Cardiac muscle cell (in vitro differentiated cells and primary cell): Measurements from ENCODE around the gene CAMKK2. TPM values are rescaled to one million over a fixed set of nuclear protein-coding genes. Genes with fewer than 3 reads are reported as not detected.

Experiments
- DNase-seq, 2 donors: peaks; one replicate each; pipeline versions ENCODE4 v3.0.0 to v3.0.0-alpha.2; 2010 to 2017; ENCODE audit warnings: low read depth in 1 of 2, low spot score in 1 of 2
- H3K27ac ChIP-seq: fragments of 200-600 bp; sonication (generic); 2 replicates; pipeline ENCODE4 v1.5.1; 2016
- H3K27me3 ChIP-seq: fragments of 200-600 bp; sonication (generic); 2 replicates; pipeline ENCODE4 v1.6.0; 2016; ENCODE audit warnings: control low read depth
- H3K36me3 ChIP-seq: fragments of 200-600 bp; sonication (generic); 2 replicates; pipeline ENCODE4 v1.5.1; 2016; ENCODE audit warnings: control low read depth
- H3K4me1 ChIP-seq: fragments of 200-600 bp; sonication (generic); 2 replicates; pipeline ENCODE4 v1.8.1; 2017; ENCODE audit warnings: low read depth, mild to moderate bottlenecking, mixed run types
- H3K4me3 ChIP-seq: fragments of 200-600 bp; sonication (generic); 2 replicates; pipeline ENCODE4 v1.5.1; 2016; ENCODE audit warnings: mild to moderate bottlenecking
- H3K9me3 ChIP-seq: fragments of 200-600 bp; sonication (generic); 2 replicates; pipeline ENCODE4 v1.5.1; 2017; ENCODE audit warnings: low read depth, mild to moderate bottlenecking, control low read depth
- polyA plus RNA-seq: library from polyadenylated mRNA; unstranded; fragments of >200 nt; fragmentation: Nextera tagmentation; extraction: Ambion mirVana; gene quantifications from 2 replicates; pipeline ENCODE4 v1.2.1, GENCODE V29; 2016
- total RNA-seq: library from RNA; depleted of rRNA; stranded (reverse); fragments of >200 nt; gene quantifications from 2 replicates; pipeline ENCODE4 v1.2.3, GENCODE V29; 2016
- TF ChIP-seq, protein P1 (sequence below): IDR thresholded peaks from 2 replicates; pipeline ENCODE4 v1.5.1; 2012; ENCODE audit warnings: low read depth, mild to moderate bottlenecking, low read length

The CAMKK2 gene
- total and polyA plus RNA-seq, 2 experiments from 2014 or later: 18.6 to 22.9 TPM

DNA sequence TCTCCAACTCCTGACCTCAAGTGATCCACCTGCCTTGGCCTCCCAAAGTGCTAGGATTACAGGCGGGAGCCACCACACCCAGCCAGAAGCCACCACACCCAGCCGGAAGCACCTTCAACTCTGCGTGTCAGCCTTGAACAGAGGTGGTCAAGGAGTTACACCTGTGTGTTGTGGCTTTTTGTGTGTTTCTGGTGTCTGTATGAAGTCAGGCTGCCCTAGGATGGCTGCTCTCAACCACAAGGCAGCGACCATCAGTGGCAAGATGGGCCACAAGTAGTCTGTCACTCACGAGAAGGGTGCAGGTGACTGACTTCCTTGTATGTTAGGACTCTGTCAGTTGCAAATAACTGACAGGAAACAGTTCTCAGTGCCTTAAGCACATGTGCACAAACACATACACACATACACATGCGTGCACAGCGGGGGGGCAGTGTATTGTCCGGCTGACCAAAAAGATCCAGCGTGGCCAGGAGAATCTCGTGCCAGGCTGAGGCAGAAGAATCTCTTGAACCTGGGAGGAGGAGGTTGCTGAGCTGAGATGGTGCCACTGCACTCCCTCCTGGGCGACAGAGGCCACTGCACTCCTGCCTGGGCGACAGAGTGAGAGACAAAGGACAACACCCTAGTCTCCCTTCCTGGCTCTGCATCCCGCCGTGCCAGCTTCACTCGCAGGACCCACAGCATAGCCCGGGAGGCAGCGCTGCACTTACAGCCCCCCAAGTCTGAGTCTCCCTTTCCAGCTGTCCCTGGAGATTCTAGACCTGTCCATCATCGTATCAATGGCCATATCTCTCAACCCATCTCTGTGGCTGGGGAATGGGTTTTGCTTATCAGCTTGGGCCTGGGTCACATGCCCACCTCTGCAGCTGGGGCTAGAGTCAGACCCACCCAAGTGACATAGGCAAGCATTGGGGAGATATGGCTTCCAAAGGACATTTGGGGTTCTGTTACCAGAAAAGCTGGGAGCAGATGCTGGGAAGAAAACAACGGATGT, 72.9 kb downstream of the CAMKK2 start:
- Histone ChIP-seq H3K36me3 (peaks cover 2% of the 10 kb centered on the region), H3K4me3 (no peak overlapping the region), H3K9me3 (no peaks in the 10 kb centered on the region), H3K27ac (no peak overlapping the region), H3K4me1 (no peaks in the 10 kb centered on the region), H3K27me3 (no peaks in the 10 kb centered on the region)
- TF ChIP-seq, protein P1, sequence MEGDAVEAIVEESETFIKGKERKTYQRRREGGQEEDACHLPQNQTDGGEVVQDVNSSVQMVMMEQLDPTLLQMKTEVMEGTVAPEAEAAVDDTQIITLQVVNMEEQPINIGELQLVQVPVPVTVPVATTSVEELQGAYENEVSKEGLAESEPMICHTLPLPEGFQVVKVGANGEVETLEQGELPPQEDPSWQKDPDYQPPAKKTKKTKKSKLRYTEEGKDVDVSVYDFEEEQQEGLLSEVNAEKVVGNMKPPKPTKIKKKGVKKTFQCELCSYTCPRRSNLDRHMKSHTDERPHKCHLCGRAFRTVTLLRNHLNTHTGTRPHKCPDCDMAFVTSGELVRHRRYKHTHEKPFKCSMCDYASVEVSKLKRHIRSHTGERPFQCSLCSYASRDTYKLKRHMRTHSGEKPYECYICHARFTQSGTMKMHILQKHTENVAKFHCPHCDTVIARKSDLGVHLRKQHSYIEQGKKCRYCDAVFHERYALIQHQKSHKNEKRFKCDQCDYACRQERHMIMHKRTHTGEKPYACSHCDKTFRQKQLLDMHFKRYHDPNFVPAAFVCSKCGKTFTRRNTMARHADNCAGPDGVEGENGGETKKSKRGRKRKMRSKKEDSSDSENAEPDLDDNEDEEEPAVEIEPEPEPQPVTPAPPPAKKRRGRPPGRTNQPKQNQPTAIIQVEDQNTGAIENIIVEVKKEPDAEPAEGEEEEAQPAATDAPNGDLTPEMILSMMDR: no peak
- DNase-seq: no peak

DNA sequence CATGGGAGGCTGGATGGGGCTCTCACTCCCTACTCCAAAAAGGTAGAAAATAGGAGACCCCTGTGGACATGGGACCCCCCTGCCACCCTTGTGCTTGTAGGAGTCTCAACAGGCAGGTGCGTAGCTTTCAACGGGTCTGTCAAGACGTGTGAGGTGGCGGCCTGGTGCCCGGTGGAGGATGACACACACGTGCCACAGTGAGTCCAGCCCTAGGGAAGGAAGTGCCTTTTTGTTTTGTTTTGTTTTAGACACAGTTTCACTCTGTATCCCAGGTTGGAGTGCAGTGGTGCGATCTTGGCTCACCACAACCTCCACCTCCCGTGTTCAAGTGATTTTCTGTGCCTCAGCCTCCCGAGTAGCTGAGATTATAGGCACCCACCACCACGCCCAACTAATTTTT, 73.7 kb downstream of the CAMKK2 start:
- H3K4me1 ChIP-seq: no peaks in the 10 kb centered on the region
- H3K9me3 ChIP-seq: no peaks in the 10 kb centered on the region
- TF ChIP-seq, protein P1: no peak
- DNase-seq: no peak
- no peak overlapping the region for H3K4me3 ChIP-seq
- H3K27me3 ChIP-seq: no peaks in the 10 kb centered on the region
- no peak overlapping the region for H3K27ac ChIP-seq
- H3K36me3 ChIP-seq: peaks cover 2% of the 10 kb centered on the region

DNA sequence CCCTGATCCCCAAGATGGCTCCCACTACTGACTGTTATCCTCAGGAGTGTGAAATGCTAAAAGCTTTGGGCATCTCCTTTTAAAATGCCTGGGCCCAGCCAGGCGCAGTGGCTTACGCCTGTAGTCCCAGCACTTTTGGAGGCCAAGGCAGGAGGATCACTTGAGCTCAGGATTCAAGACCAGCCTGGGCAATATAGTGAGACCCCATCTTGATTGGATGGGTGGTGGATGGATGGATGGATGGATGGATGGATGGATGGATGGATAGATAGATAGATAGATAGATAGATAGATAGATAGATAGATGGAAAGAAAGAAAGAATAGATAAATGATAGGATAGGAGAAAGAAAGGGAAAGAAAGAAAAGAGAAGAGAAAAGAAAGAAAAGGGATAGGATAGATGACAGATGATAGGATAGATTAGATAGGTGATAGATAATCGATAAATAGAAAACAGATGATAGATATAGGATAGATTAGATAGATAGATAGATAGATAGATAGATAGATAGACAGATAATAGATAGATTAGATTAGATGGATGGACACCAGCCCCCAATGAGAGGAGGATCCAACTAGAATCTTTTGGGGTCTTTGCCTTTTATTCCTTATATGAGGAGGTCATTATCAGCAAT, 77.0 kb downstream of the CAMKK2 start:
- TF ChIP-seq, protein P1: no peak
- H3K4me3 ChIP-seq: no peak overlapping the region
- no peaks in the 10 kb centered on the region for H3K27me3 ChIP-seq
- DNase-seq: no peak
- H3K4me1 ChIP-seq: peaks cover 5% of the 10 kb centered on the region
- H3K9me3 ChIP-seq: no peaks in the 10 kb centered on the region
- H3K36me3 ChIP-seq: no peaks in the 10 kb centered on the region
- H3K27ac ChIP-seq: no peak overlapping the region

DNA sequence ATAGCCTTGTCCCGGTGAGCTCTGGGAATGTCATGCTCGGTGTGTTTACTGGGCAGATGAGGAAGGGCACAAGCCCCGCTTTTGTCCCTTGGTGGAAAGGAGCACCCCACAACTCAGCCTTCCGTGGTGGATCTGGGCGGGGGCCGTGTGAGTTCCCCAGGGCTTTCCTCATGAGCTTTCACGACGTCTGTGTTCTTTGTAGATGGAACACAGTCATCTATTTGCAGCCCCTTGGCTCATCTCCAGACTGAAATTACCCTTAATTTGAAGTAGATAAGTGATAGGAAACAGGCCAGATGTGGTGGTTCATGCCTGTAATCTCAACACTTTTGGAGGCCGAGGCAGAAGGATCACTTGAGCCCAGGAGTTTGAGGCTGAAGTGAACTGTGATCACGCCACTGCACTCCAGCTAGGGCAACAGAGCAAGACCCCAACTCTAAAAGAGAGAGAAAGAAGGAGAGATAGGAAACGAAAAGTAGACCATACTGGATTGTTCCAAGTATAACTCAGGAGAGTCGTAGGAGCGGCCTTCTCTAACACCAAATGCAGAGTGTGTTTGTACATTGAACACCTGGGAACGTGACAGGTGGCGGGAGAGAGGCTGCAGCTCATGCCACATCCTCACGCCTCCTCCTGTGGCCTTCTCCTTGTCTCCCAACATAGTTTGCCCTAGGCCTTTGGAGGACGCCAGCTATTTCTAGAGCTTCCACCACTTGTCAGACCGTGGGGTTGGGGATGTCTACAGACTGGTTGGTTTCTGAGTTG, 77.7 kb downstream of the CAMKK2 start:
- no peaks in the 10 kb centered on the region for H3K27me3 ChIP-seq
- no peak for DNase-seq
- peaks cover 5% of the 10 kb centered on the region for H3K4me1 ChIP-seq
- no peaks in the 10 kb centered on the region for H3K36me3 ChIP-seq
- no peak overlapping the region for H3K4me3 ChIP-seq
- TF ChIP-seq, protein P1: no peak
- no peak overlapping the region for H3K27ac ChIP-seq
- no peaks in the 10 kb centered on the region for H3K9me3 ChIP-seq

DNA sequence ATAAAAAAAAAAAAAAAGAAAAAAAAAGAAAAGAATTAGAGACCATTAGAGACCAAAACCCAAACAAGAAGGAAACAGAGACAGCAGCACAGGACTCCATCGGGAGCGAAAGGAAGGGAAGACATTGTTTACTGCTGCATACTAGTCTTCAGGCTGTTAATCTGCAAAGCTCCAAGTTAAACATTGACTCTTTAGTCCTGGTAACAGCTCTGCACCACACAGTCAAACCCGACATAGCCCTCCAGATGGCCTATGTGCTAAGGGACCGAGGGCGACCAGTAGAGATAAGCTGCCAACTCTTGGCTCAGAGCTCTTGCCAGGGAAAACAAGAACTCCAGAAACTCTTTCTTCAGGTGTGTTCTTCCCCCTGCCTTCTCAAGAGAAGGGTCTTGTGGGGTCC, 78.7 kb downstream of the CAMKK2 start:
- Histone ChIP-seq H3K27ac (no peak overlapping the region), H3K27me3 (no peaks in the 10 kb centered on the region), H3K4me3 (no peak overlapping the region), H3K9me3 (no peaks in the 10 kb centered on the region), H3K36me3 (no peaks in the 10 kb centered on the region), H3K4me1 (peaks cover 5% of the 10 kb centered on the region)
- DNase-seq: no peak
- TF ChIP-seq, protein P1: no peak
